ENCODE measurements around the gene KERA. TPM values are rescaled to one million over a fixed set of nuclear protein-coding genes. Genes with fewer than 3 reads are reported as not detected.

KERA gene
- total RNA-seq, 1 experiment from 2014 or later: not detected

DNA sequence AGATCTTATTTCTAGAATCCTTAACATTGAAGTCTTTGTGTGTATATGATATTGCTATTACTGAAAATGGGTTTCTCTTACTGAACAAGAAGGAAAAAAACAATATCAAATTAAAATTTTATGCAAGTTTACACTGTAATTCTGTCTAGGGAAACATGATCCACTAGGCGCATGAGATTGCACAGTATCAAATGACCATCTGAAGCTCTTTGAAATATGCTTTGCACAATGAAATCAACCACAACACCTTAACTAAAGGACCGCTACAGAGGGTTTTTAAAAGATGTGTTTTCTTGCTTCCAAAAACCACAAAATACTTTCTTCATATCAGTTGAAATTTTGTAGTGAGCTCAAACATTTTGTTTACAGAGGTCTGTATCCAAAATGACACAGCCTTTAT, 15.1 kb upstream of the KERA start:
- no peak overlapping the region for H3K4me3 ChIP-seq
- H2AFZ ChIP-seq: no peak overlapping the region
- no peaks in the 10 kb centered on the region; the same call in 1 of the 2 replicates for H3K9me2 ChIP-seq (ENCODE audit: insufficient read depth)
- no peaks in the 10 kb centered on the region for H4K20me1 ChIP-seq (ENCODE audit: insufficient read depth)
- no peaks in the 10 kb centered on the region for H3K27me3 ChIP-seq (ENCODE audit: insufficient read depth, low read depth)
- H3K79me2 ChIP-seq (ENCODE audit: low read depth): no peaks in the 10 kb centered on the region
- TF ChIP-seq, protein P1, sequence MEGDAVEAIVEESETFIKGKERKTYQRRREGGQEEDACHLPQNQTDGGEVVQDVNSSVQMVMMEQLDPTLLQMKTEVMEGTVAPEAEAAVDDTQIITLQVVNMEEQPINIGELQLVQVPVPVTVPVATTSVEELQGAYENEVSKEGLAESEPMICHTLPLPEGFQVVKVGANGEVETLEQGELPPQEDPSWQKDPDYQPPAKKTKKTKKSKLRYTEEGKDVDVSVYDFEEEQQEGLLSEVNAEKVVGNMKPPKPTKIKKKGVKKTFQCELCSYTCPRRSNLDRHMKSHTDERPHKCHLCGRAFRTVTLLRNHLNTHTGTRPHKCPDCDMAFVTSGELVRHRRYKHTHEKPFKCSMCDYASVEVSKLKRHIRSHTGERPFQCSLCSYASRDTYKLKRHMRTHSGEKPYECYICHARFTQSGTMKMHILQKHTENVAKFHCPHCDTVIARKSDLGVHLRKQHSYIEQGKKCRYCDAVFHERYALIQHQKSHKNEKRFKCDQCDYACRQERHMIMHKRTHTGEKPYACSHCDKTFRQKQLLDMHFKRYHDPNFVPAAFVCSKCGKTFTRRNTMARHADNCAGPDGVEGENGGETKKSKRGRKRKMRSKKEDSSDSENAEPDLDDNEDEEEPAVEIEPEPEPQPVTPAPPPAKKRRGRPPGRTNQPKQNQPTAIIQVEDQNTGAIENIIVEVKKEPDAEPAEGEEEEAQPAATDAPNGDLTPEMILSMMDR (conservative IDR thresholded peaks at IDR 0.05): no peak
- no peak for TF ChIP-seq EZH2 (IDR thresholded peaks at IDR 0.05; ENCODE audit: low read depth)
- no peaks in the 10 kb centered on the region for H3F3A ChIP-seq (ENCODE audit: insufficient read depth, low read depth)
- H3K4me2 ChIP-seq: no peak overlapping the region
- POLR2A ChIA-PET (ENCODE audit: unreplicated experiment): no interaction called here
- no TSS peak for BruUV-seq (replicated peaks)
- no peaks in the 10 kb centered on the region for H3K36me3 ChIP-seq (ENCODE audit: low read depth)
- DNase-seq: no peak
- peaks cover 10% of the 10 kb centered on the region; the same call in 1 of the 2 replicates for H3K4me1 ChIP-seq (replicated peaks; ENCODE audit: insufficient read depth)
- CTCF ChIA-PET: no interaction called here
- H3K27ac ChIP-seq: no peak overlapping the region
- intact Hi-C loops (cut with micrococcal nuclease; ENCODE audit: unreplicated experiment): no loop called here
- H3K9me3 ChIP-seq (ENCODE audit: insufficient read depth, low read depth): no peaks in the 10 kb centered on the region

DNA sequence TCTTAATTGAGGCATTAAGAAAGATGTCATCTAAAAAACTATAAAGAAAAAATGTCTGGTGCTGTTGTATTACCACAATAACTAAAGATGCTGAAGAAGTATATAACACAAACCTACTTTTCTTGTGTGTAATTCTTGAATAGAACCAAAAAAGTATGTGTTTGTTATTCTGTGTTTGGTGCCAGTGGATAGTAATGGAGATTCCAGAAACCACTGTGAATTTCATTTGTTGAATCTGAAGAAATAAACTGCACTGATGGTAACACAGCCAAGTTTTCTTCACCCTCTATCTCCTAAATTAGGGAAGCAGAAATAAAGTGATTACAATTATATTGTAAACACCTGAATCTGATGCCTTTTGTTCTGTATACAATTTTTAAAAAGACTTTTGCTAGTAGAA, 13.1 kb upstream of the KERA start:
- no peaks in the 10 kb centered on the region; the same call in 1 of the 2 replicates for H3K9me2 ChIP-seq (ENCODE audit: insufficient read depth)
- H3F3A ChIP-seq (ENCODE audit: insufficient read depth, low read depth): no peaks in the 10 kb centered on the region
- H3K4me3 ChIP-seq: no peak overlapping the region
- H3K79me2 ChIP-seq (ENCODE audit: low read depth): no peaks in the 10 kb centered on the region
- no peaks in the 10 kb centered on the region for H3K36me3 ChIP-seq (ENCODE audit: low read depth)
- TF ChIP-seq EZH2 (IDR thresholded peaks at IDR 0.05; ENCODE audit: low read depth): no peak
- TF ChIP-seq, protein P1 (conservative IDR thresholded peaks at IDR 0.05): no peak
- H4K20me1 ChIP-seq (ENCODE audit: insufficient read depth): no peaks in the 10 kb centered on the region
- peaks cover 10% of the 10 kb centered on the region; the same call in 1 of the 2 replicates for H3K4me1 ChIP-seq (replicated peaks; ENCODE audit: insufficient read depth)
- H3K27me3 ChIP-seq (ENCODE audit: insufficient read depth, low read depth): no peaks in the 10 kb centered on the region
- ChIA-PET CTCF (no interaction called here), POLR2A (ENCODE audit: unreplicated experiment) (no interaction called here)
- H3K9me3 ChIP-seq (ENCODE audit: insufficient read depth, low read depth): no peaks in the 10 kb centered on the region
- no peak overlapping the region for H2AFZ ChIP-seq
- no peak overlapping the region for H3K4me2 ChIP-seq
- no peak overlapping the region for H3K27ac ChIP-seq
- intact Hi-C loops (cut with micrococcal nuclease; ENCODE audit: unreplicated experiment): no loop called here
- BruUV-seq (replicated peaks): no TSS peak
- no peak for DNase-seq

DNA sequence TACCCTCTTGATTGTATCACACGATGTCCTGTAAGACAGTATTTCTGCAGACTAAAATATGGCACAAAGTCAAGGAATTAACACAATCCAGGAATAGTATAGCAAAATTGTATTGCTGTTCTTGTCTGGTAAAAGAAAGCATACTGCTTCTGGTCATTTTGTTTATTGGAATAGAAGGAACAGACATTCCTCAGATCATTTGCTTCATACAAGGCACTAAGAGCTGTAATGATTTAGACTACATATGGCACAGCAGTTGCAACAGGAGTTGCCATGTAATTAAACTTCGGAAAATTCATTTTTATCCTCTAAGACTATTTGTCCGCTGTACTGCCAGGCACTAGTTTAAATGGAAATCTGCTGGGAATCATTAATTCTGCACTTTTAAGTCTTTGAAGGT, 7.6 kb upstream of the KERA start:
- Histone ChIP-seq H3F3A (ENCODE audit: insufficient read depth, low read depth) (no peaks in the 10 kb centered on the region), H3K4me1 (replicated peaks; ENCODE audit: insufficient read depth) (no peaks in the 10 kb centered on the region), H3K9me2 (ENCODE audit: insufficient read depth) (no peaks in the 10 kb centered on the region), H2AFZ (no peak overlapping the region), H3K4me3 (no peak overlapping the region), H4K20me1 (ENCODE audit: insufficient read depth) (no peaks in the 10 kb centered on the region), H3K4me2 (no peak overlapping the region), H3K9me3 (ENCODE audit: insufficient read depth, low read depth) (no peaks in the 10 kb centered on the region), H3K27me3 (ENCODE audit: insufficient read depth, low read depth) (no peaks in the 10 kb centered on the region), H3K27ac (no peak overlapping the region), H3K79me2 (ENCODE audit: low read depth) (no peaks in the 10 kb centered on the region), H3K36me3 (ENCODE audit: low read depth) (no peaks in the 10 kb centered on the region)
- TF ChIP-seq, protein P1 (conservative IDR thresholded peaks at IDR 0.05): no peak
- TF ChIP-seq EZH2 (IDR thresholded peaks at IDR 0.05; ENCODE audit: low read depth): no peak
- ChIA-PET CTCF (no interaction called here), POLR2A (ENCODE audit: unreplicated experiment) (no interaction called here)
- intact Hi-C loops (cut with micrococcal nuclease; ENCODE audit: unreplicated experiment): no loop called here
- no TSS peak for BruUV-seq (replicated peaks)
- no peak for DNase-seq
